Right lobe of liver (tissue), 4 donors: Measurements from ENCODE around the gene GPATCH2.

Experiments used
- CTCF ChIP-seq, 4 donors: fragments of 200-600 bp in 3 of 4; fragments of 450-650 bp in 1 of 4; IDR thresholded peaks; one replicate each; pipeline versions ENCODE4 v1.5.1 to v1.8.0; 2016 to 2022; ENCODE audit warnings: antibody characterized with exemption in 4 of 4, mild to moderate bottlenecking in 2 of 4
- POLR2A ChIP-seq: fragments of 450-650 bp; IDR thresholded peaks from one replicate; pipeline ENCODE4 v1.6.1; 2017; ENCODE audit warnings: antibody characterized with exemption, mild to moderate bottlenecking
- donor health status: DM: no; HTN: no; CAD: no.
- donor health status: DM: no; HTN: no; CAD: no.
- donor health status: DM: no; HTN: yes; CAD: no.

GRCh38 chr1:217674028-217674729 lies 43.3 kb upstream of the GPATCH2 start:
- TF ChIP-seq CTCF (IDR thresholded peaks at IDR 0.05) (no peak), POLR2A (no peak)
